HUES6 (cell line): ENCODE results near the gene MAML3.

Experiments used
- H3K27ac ChIP-seq: 2 replicates; pipeline ENCODE4 v1.7.0; 2013; ENCODE audit warnings: low read depth, mild to moderate bottlenecking, low read length, inconsistent platforms
- H3K27me3 ChIP-seq: 2 replicates; pipeline ENCODE4 v1.6.1; 2013; ENCODE audit warnings: low read length; ENCODE audit not compliant: control insufficient read depth, insufficient read depth
- H3K36me3 ChIP-seq: 2 replicates; pipeline ENCODE4 v1.6.1; 2013; ENCODE audit warnings: low read length; ENCODE audit not compliant: control insufficient read depth, insufficient read depth
- H3K4me1 ChIP-seq: 2 replicates; pipeline ENCODE4 v1.6.1; 2013; ENCODE audit warnings: low read length; ENCODE audit not compliant: control insufficient read depth, insufficient read depth
- H3K4me3 ChIP-seq: 2 replicates; pipeline ENCODE4 v1.5.1; 2013; ENCODE audit warnings: low read depth, low read length
- H3K9ac ChIP-seq: one replicate; pipeline ENCODE4 v1.6.1; 2013; ENCODE audit warnings: mild to moderate bottlenecking, low read length
- H3K9me3 ChIP-seq: 2 replicates; pipeline ENCODE4 v1.6.1; 2013; ENCODE audit warnings: low read depth, low read length; ENCODE audit not compliant: control insufficient read depth, insufficient read depth

The MAML3 gene

DNA sequence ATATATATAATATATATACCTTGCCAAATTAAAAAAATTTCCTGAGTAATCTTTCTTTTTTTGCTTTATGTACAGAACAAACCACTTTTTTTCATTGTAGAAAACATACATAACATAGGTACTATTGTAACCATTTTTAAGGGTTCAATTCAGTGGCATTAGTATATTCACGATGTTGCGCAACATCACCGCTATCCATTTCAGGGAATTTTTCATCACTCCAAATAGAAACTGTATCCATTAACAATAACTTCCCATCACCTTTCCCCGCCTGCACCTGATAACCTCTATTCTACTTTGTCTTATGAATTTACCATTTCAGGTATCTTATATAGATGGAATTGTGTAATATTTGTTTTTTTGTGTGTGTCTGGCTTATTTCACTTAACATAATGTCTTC, 363.7 kb downstream of the MAML3 start:
- Histone ChIP-seq H3K9ac (no peak overlapping the region), H3K4me1 (peaks cover 14% of the 10 kb centered on the region; the same call in 1 of the 2 replicates), H3K9me3 (no peaks in the 10 kb centered on the region), H3K36me3 (no peaks in the 10 kb centered on the region), H3K27ac (no peak overlapping the region), H3K4me3 (no peak overlapping the region), H3K27me3 (no peaks in the 10 kb centered on the region)

- peaks cover 20% of the 10 kb centered on the region for H3K4me1 ChIP-seq
- H3K9ac ChIP-seq: no peak overlapping the region
- H3K4me3 ChIP-seq: no peak overlapping the region
- no peaks in the 10 kb centered on the region for H3K36me3 ChIP-seq
- no peaks in the 10 kb centered on the region for H3K9me3 ChIP-seq
- H3K27me3 ChIP-seq: no peaks in the 10 kb centered on the region
- H3K27ac ChIP-seq: no peak overlapping the region
Observed at GRCh38 chr4:139789096-139789654, 364.8 kb downstream of the MAML3 start.

DNA sequence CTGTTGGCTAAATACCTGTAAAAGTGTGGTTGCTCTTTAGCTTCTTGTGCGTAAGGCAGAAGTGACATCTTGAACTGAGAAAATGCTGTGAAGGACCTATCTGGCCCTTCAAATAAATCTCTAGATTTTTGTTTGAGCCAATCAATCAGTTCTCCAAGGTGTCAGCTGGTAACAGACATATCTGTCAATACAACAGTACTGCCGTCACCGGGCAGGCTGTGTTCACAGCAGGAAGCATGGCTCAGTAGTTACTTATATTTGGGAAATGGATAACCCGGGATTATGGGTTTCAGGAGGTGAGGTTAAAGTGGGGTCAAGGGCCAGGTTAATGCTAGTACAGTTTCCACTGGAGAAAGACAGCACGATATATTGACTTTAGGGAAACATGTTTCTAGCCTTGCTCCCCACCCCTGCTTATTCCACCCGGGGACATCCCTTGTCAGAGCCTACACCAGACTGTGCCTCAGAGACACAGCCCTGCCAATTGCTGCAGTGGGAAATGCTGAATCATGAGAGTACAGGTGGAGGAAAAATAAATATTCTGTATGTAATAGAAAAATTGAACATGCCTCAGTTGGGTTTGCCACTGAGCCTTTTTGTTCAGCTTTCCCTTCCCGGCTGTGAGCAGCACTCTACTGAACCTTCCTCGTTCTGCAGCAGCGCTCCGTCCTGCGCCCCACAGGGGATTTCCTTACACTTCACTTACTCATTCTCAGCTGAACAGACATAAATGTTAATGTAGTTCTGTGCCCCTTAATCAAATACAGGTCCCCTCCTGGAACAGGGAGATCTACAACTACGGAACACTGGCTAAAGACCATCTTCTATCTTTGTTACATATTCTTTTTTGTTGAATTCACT, 367.3 kb downstream of the MAML3 start:
- peaks cover 35% of the 10 kb centered on the region for H3K4me1 ChIP-seq
- H3K27me3 ChIP-seq: no peaks in the 10 kb centered on the region
- H3K4me3 ChIP-seq: no peak overlapping the region
- H3K9me3 ChIP-seq: no peaks in the 10 kb centered on the region
- H3K27ac ChIP-seq: no peak overlapping the region
- H3K9ac ChIP-seq: no peak overlapping the region
- H3K36me3 ChIP-seq: no peaks in the 10 kb centered on the region

- Histone ChIP-seq H3K36me3 (no peaks in the 10 kb centered on the region), H3K4me1 (peaks cover 35% of the 10 kb centered on the region), H3K27ac (no peak overlapping the region), H3K9ac (no peak overlapping the region), H3K9me3 (no peaks in the 10 kb centered on the region), H3K27me3 (no peaks in the 10 kb centered on the region), H3K4me3 (no peak overlapping the region)
Observed at GRCh38 chr4:139785356-139785755, 368.6 kb downstream of the MAML3 start.

DNA sequence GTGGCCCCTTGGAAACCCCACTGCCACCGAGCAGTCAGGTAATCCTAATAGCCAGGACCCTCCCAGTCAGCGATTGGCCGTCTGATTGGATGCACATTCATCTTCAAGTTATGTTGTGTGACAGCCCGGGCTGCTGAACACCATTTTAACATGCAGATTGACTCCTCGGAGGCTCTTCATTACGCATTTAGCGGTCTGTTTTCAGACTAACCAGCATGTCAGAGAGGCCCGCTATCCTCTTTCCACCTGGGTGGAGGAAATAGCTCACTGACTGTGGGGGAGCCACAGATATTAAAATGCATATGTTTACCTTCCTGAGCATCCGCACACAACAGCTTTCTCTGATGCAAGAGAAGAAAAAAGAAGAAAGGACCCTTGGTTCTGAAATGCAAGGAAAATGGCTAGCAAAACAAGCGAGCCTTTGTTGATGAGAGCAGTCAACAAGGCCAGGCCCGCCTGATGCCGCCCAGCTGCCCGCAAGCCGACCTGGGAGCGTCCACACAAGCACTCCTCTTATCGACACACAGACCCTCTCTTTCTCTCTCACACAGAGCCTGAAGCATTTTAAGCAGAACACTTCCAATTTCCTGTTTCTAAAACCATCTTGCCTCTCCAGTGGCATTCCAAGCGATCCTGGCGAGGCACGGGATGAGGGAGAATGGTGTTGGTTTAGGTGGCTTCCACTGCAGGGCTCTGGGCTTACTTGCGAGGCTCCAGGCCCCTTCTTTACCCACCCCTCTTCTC, 370.1 kb downstream of the MAML3 start:
- no peak overlapping the region for H3K27ac ChIP-seq

DNA sequence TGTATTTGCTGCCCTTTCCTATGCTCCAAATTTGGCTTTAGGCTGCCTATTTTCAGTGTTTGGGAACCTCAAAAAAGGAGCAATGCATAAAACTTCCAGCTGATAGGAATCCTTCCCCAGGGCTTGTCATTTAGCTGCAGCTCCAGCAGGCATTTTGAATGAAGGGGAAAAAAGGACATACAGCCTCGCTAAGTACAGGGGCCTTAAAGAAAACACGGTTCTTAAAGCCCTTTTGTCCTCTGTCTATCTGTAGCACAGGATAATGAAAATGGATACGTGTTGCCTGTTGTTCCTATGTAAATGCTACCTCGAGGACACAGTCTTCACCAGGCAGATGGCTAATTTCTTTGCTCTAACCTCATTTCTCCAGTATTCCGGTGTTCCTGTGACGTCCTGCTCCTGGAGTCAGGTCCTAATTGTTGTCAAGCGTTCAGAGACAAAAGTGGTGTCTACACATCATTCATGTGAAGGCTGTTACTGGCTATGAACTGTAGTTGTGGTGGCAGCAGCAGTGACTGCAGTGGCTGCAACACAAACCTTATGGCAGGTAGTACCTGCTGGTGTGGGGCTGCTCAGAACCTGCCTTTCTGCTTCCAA, 371.0 kb downstream of the MAML3 start:
- H3K9me3 ChIP-seq: no peaks in the 10 kb centered on the region
- no peak overlapping the region for H3K9ac ChIP-seq
- no peak overlapping the region for H3K27ac ChIP-seq
- no peaks in the 10 kb centered on the region for H3K36me3 ChIP-seq
- H3K4me1 ChIP-seq: peaks cover 35% of the 10 kb centered on the region
- H3K27me3 ChIP-seq: no peaks in the 10 kb centered on the region
- no peak overlapping the region for H3K4me3 ChIP-seq

More for the DNA sequence above, 370.1 kb downstream of the MAML3 start:
- Histone ChIP-seq H3K4me3 (no peak overlapping the region), H3K4me1 (peaks cover 35% of the 10 kb centered on the region), H3K9ac (peak overlapping the region; percentile 2), H3K9me3 (no peaks in the 10 kb centered on the region), H3K27me3 (no peaks in the 10 kb centered on the region), H3K36me3 (no peaks in the 10 kb centered on the region)

DNA sequence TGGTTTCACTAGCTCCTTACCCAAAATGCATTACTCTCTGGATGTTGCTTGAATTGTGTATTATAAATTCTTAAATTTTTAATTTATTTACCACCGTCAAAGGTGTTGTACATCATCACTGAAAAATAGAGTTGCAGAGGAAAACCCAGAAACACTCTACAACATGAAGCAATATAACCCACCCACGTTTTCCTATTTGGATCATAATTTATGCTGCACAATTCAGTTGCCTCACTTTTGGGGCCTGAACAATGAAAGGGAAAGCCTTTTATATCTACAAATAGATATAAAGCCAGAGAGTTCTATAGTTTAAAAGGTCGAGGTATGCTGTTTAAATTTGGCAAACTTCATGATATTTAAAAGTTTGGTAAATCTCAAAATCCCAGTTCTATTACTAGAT, 372.9 kb downstream of the MAML3 start:
- Histone ChIP-seq H3K4me1 (peaks cover 29% of the 10 kb centered on the region), H3K9me3 (no peaks in the 10 kb centered on the region), H3K27me3 (no peaks in the 10 kb centered on the region), H3K36me3 (no peaks in the 10 kb centered on the region), H3K9ac (no peak overlapping the region), H3K4me3 (no peak overlapping the region), H3K27ac (no peak overlapping the region)

GRCh38 chr4:139779691-139780090, 374.3 kb downstream of the MAML3 start:
- peaks cover 39% of the 10 kb centered on the region for H3K4me1 ChIP-seq
- no peak overlapping the region for H3K4me3 ChIP-seq
- no peaks in the 10 kb centered on the region for H3K36me3 ChIP-seq
- H3K9me3 ChIP-seq: no peaks in the 10 kb centered on the region
- no peak overlapping the region for H3K27ac ChIP-seq
- no peaks in the 10 kb centered on the region for H3K27me3 ChIP-seq
- H3K9ac ChIP-seq: no peak overlapping the region

DNA sequence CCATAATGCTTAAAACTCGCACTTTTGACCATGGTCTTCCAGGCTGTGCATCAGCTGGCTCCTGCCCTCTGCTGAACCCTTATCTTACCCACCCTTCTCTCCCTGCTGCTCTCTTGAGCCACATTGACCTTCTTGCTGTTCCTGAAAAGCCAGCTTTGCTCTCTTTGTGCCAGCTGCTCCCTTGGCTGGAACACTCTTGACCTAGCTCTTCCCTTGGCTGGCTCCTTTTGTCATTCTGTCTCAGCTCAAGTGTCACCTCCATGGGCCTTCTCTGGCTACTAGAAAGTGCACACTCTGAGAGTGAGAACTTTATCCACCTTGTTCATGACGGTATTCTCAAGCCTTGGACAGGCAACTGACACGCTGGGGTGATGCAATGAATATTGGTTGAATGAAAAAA, 376.2 kb downstream of the MAML3 start:
- Histone ChIP-seq H3K9me3 (no peaks in the 10 kb centered on the region), H3K4me3 (no peak overlapping the region), H3K9ac (no peak overlapping the region), H3K27ac (no peak overlapping the region), H3K4me1 (peaks cover 23% of the 10 kb centered on the region), H3K36me3 (no peaks in the 10 kb centered on the region), H3K27me3 (no peaks in the 10 kb centered on the region)

GRCh38 chr4:139776235-139776634, 377.7 kb downstream of the MAML3 start:
- no peak overlapping the region for H3K4me3 ChIP-seq
- H3K9ac ChIP-seq: no peak overlapping the region
- no peaks in the 10 kb centered on the region for H3K36me3 ChIP-seq
- no peaks in the 10 kb centered on the region for H3K9me3 ChIP-seq
- peak overlapping the region; percentile 15; the same call in 1 of the 2 replicates for H3K27ac ChIP-seq
- no peaks in the 10 kb centered on the region for H3K27me3 ChIP-seq
- H3K4me1 ChIP-seq: peaks cover 21% of the 10 kb centered on the region
